ENCODE measurements around the gene LPIN2.

Gene LPIN2

GRCh38 chr18:2984703-2985261, 28.2 kb downstream of the LPIN2 start:
- Histone ChIP-seq H3K4me3 (no peak overlapping the region), H3K9ac (no peak overlapping the region), H3K27me3 (no peaks in the 10 kb centered on the region), H3K4me1 (peaks cover 43% of the 10 kb centered on the region), H3K36me3 (peaks cover 9% of the 10 kb centered on the region; the same call in 1 of the 2 replicates), H3K27ac (no peak overlapping the region), H3K4me2 (no peak overlapping the region), H4K20me1 (peaks cover 29% of the 10 kb centered on the region; the same call in 1 of the 2 replicates), H3K9me3 (peaks cover 6% of the 10 kb centered on the region)
- TF ChIP-seq Cebpa-rat (IDR thresholded peaks at IDR 0.05) = no peak

GRCh38 chr18:2984091-2984490, 28.9 kb downstream of the LPIN2 start:
- Histone ChIP-seq H3K27ac (no peak overlapping the region), H3K36me3 (peaks cover 9% of the 10 kb centered on the region; the same call in 1 of the 2 replicates), H3K9ac (no peak overlapping the region), H4K20me1 (peaks cover 34% of the 10 kb centered on the region; the same call in 1 of the 2 replicates), H3K4me2 (no peak overlapping the region), H3K4me3 (no peak overlapping the region), H3K9me3 (no peaks in the 10 kb centered on the region), H3K4me1 (peaks cover 50% of the 10 kb centered on the region), H3K27me3 (no peaks in the 10 kb centered on the region)
- TF ChIP-seq Cebpa-rat (IDR thresholded peaks at IDR 0.05) = no peak

- H3K4me2 ChIP-seq = peak overlapping the region; percentile 36
- H3K9ac ChIP-seq = no peak overlapping the region
- H3K27ac ChIP-seq = no peak overlapping the region
- TF ChIP-seq Cebpa-rat (IDR thresholded peaks at IDR 0.05) = no peak
- no peaks in the 10 kb centered on the region for H3K9me3 ChIP-seq
- H3K4me1 ChIP-seq = peaks cover 58% of the 10 kb centered on the region
- peaks cover 36% of the 10 kb centered on the region; the same call in 1 of the 2 replicates for H4K20me1 ChIP-seq
- H3K4me3 ChIP-seq = no peak overlapping the region
- peaks cover 9% of the 10 kb centered on the region; the same call in 1 of the 2 replicates for H3K36me3 ChIP-seq
- H3K27me3 ChIP-seq = no peaks in the 10 kb centered on the region
These were observed 29.6 kb downstream of the LPIN2 start for GRCh38 chr18:2983296-2983695.

GRCh38 chr18:2982452-2983269, 30.3 kb downstream of the LPIN2 start:
- Histone ChIP-seq H4K20me1 (peaks cover 36% of the 10 kb centered on the region; the same call in 1 of the 2 replicates), H3K27ac (no peak overlapping the region), H3K27me3 (no peaks in the 10 kb centered on the region), H3K4me1 (peaks cover 60% of the 10 kb centered on the region), H3K9ac (no peak overlapping the region), H3K4me2 (peak overlapping the region; percentile 36), H3K9me3 (no peaks in the 10 kb centered on the region), H3K4me3 (no peak overlapping the region), H3K36me3 (peaks cover 6% of the 10 kb centered on the region; the same call in 1 of the 2 replicates)
- no peak for TF ChIP-seq Cebpa-rat (IDR thresholded peaks at IDR 0.05)

GRCh38 chr18:2982022-2982421, 30.9 kb downstream of the LPIN2 start:
- H3K27ac ChIP-seq = no peak overlapping the region
- peaks cover 64% of the 10 kb centered on the region for H3K4me1 ChIP-seq
- peaks cover 35% of the 10 kb centered on the region; the same call in 1 of the 2 replicates for H4K20me1 ChIP-seq
- H3K9me3 ChIP-seq = no peaks in the 10 kb centered on the region
- no peak for TF ChIP-seq Cebpa-rat (IDR thresholded peaks at IDR 0.05)
- peak overlapping the region; percentile 38; the same call in 1 of the 2 replicates for H3K4me2 ChIP-seq
- no peaks in the 10 kb centered on the region for H3K27me3 ChIP-seq
- H3K9ac ChIP-seq = no peak overlapping the region
- 0 out of 2 replicates have a peak, but pooled peaks cover under 1% of the 10 kb centered on the region for H3K36me3 ChIP-seq
- H3K4me3 ChIP-seq = no peak overlapping the region

- Histone ChIP-seq H3K27ac (no peak overlapping the region), H3K9ac (no peak overlapping the region), H3K9me3 (no peaks in the 10 kb centered on the region), H3K27me3 (no peaks in the 10 kb centered on the region), H3K4me2 (peak overlapping the region; percentile 38), H4K20me1 (peaks cover 27% of the 10 kb centered on the region; the same call in 1 of the 2 replicates), H3K36me3 (no peaks in the 10 kb centered on the region), H3K4me1 (peaks cover 72% of the 10 kb centered on the region), H3K4me3 (no peak overlapping the region)
- TF ChIP-seq Cebpa-rat (IDR thresholded peaks at IDR 0.05) = no peak
These were observed 31.7 kb downstream of the LPIN2 start for GRCh38 chr18:2981212-2981728.

GRCh38 chr18:2979871-2980790, 32.8 kb downstream of the LPIN2 start:
- Histone ChIP-seq H3K9ac (no peak overlapping the region), H3K4me2 (peak overlapping the region; percentile 47), H3K4me3 (no peak overlapping the region), H3K27me3 (no peaks in the 10 kb centered on the region), H3K4me1 (peaks cover 75% of the 10 kb centered on the region), H3K9me3 (no peaks in the 10 kb centered on the region), H4K20me1 (peaks cover 21% of the 10 kb centered on the region; the same call in 1 of the 2 replicates), H3K36me3 (no peaks in the 10 kb centered on the region), H3K27ac (peak overlapping the region; percentile 12; the same call in 1 of the 2 replicates)
- no peak for TF ChIP-seq Cebpa-rat (IDR thresholded peaks at IDR 0.05)

DNA sequence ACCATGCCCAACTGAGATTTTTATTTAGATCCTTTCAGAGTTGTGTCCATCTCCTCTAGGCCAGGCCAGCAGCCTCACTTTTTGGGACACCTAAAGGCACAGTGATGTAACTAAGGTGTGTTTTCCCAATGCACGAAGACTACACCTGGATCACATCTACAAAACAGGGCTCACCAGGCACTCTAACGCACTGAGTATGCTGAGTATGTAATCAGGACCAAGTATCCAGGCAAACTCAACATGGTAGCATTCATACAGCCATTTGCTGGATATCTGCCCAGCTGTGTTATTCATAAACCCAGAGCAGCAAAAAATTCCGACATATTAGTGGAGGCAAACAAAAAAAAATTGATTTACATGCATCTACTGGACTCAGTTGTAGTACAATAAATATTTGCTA, 33.8 kb downstream of the LPIN2 start:
- H3K36me3 ChIP-seq = no peaks in the 10 kb centered on the region
- no peaks in the 10 kb centered on the region for H3K9me3 ChIP-seq
- H4K20me1 ChIP-seq = peaks cover 15% of the 10 kb centered on the region; the same call in 1 of the 2 replicates
- no peak overlapping the region for H3K4me3 ChIP-seq
- TF ChIP-seq Cebpa-rat (IDR thresholded peaks at IDR 0.05) = no peak
- H3K4me1 ChIP-seq = peaks cover 66% of the 10 kb centered on the region
- H3K4me2 ChIP-seq = peak overlapping the region; percentile 47
- 0 out of 2 replicates have a peak overlapping the region, but pooled peaks have one; percentile 18 for H3K27ac ChIP-seq
- no peak overlapping the region for H3K9ac ChIP-seq
- H3K27me3 ChIP-seq = no peaks in the 10 kb centered on the region

GRCh38 chr18:2978661-2979106, 34.3 kb downstream of the LPIN2 start:
- no peak overlapping the region for H3K9ac ChIP-seq
- H4K20me1 ChIP-seq = peaks cover 15% of the 10 kb centered on the region; the same call in 1 of the 2 replicates
- H3K4me3 ChIP-seq = no peak overlapping the region
- H3K36me3 ChIP-seq = no peaks in the 10 kb centered on the region
- 0 out of 2 replicates have a peak overlapping the region, but pooled peaks have one; percentile 18 for H3K27ac ChIP-seq
- no peaks in the 10 kb centered on the region for H3K27me3 ChIP-seq
- H3K9me3 ChIP-seq = no peaks in the 10 kb centered on the region
- no peak for TF ChIP-seq Cebpa-rat (IDR thresholded peaks at IDR 0.05)
- peaks cover 66% of the 10 kb centered on the region for H3K4me1 ChIP-seq
- peak overlapping the region; percentile 47 for H3K4me2 ChIP-seq
